Measurements from ENCODE around the gene MAGI2. TPM values are rescaled to one million over a fixed set of nuclear protein-coding genes. Genes with fewer than 3 reads are reported as not detected.

MAGI2 gene
- total RNA-seq, 1 donor from 2014 or later, result 64.2 TPM

GRCh38 chr7:78400038-78400437 lies 1053.4 kb downstream of the MAGI2 start:
- peaks cover 2% of the 10 kb centered on the region for H3K9me3 Mint-ChIP-seq (ENCODE audit: unreplicated experiment)
- DNase-seq, result no peak
- no peaks in the 10 kb centered on the region for H3K4me1 Mint-ChIP-seq (ENCODE audit: low read depth, unreplicated experiment)
- no peaks in the 10 kb centered on the region for H3K27me3 Mint-ChIP-seq (ENCODE audit: unreplicated experiment)
- H3K27ac Mint-ChIP-seq (ENCODE audit: unreplicated experiment), result no peak overlapping the region
- no peaks in the 10 kb centered on the region for H3K36me3 Mint-ChIP-seq (ENCODE audit: unreplicated experiment)
- no peak for TF ChIP-seq CTCF (IDR thresholded peaks at IDR 0.05; ENCODE audit: partially characterized antibody, unreplicated experiment)
- no peak overlapping the region for H3K4me3 Mint-ChIP-seq (ENCODE audit: unreplicated experiment)

GRCh38 chr7:78399033-78399769 lies 1054.3 kb downstream of the MAGI2 start:
- Mint-ChIP-seq H3K27me3 (ENCODE audit: unreplicated experiment) (peaks cover 3% of the 10 kb centered on the region), H3K36me3 (ENCODE audit: unreplicated experiment) (no peaks in the 10 kb centered on the region), H3K27ac (ENCODE audit: unreplicated experiment) (no peak overlapping the region), H3K4me3 (ENCODE audit: unreplicated experiment) (no peak overlapping the region), H3K4me1 (ENCODE audit: low read depth, unreplicated experiment) (no peaks in the 10 kb centered on the region), H3K9me3 (ENCODE audit: unreplicated experiment) (peaks cover 2% of the 10 kb centered on the region)
- DNase-seq, result no peak
- TF ChIP-seq CTCF (IDR thresholded peaks at IDR 0.05; ENCODE audit: partially characterized antibody, unreplicated experiment), result no peak

GRCh38 chr7:78398576-78398975 lies 1054.9 kb downstream of the MAGI2 start:
- DNase-seq, result no peak
- Mint-ChIP-seq H3K4me3 (ENCODE audit: unreplicated experiment) (no peak overlapping the region), H3K27me3 (ENCODE audit: unreplicated experiment) (peaks cover 3% of the 10 kb centered on the region), H3K36me3 (ENCODE audit: unreplicated experiment) (no peaks in the 10 kb centered on the region), H3K9me3 (ENCODE audit: unreplicated experiment) (no peaks in the 10 kb centered on the region), H3K27ac (ENCODE audit: unreplicated experiment) (no peak overlapping the region), H3K4me1 (ENCODE audit: low read depth, unreplicated experiment) (no peaks in the 10 kb centered on the region)
- no peak for TF ChIP-seq CTCF (IDR thresholded peaks at IDR 0.05; ENCODE audit: partially characterized antibody, unreplicated experiment)

- DNase-seq, result no peak
- Mint-ChIP-seq H3K27ac (ENCODE audit: unreplicated experiment) (no peak overlapping the region), H3K4me1 (ENCODE audit: low read depth, unreplicated experiment) (no peaks in the 10 kb centered on the region), H3K4me3 (ENCODE audit: unreplicated experiment) (no peak overlapping the region), H3K36me3 (ENCODE audit: unreplicated experiment) (no peaks in the 10 kb centered on the region), H3K27me3 (ENCODE audit: unreplicated experiment) (peaks cover 3% of the 10 kb centered on the region), H3K9me3 (ENCODE audit: unreplicated experiment) (no peaks in the 10 kb centered on the region)
- no peak for TF ChIP-seq CTCF (IDR thresholded peaks at IDR 0.05; ENCODE audit: partially characterized antibody, unreplicated experiment)
Observed at GRCh38 chr7:78398081-78398480, 1055.4 kb downstream of the MAGI2 start.

GRCh38 chr7:78396210-78396609 lies 1057.3 kb downstream of the MAGI2 start:
- Mint-ChIP-seq H3K9me3 (ENCODE audit: unreplicated experiment) (no peaks in the 10 kb centered on the region), H3K36me3 (ENCODE audit: unreplicated experiment) (no peaks in the 10 kb centered on the region), H3K27ac (ENCODE audit: unreplicated experiment) (no peak overlapping the region), H3K27me3 (ENCODE audit: unreplicated experiment) (peaks cover 5% of the 10 kb centered on the region), H3K4me3 (ENCODE audit: unreplicated experiment) (no peak overlapping the region), H3K4me1 (ENCODE audit: low read depth, unreplicated experiment) (no peaks in the 10 kb centered on the region)
- no peak for TF ChIP-seq CTCF (IDR thresholded peaks at IDR 0.05; ENCODE audit: partially characterized antibody, unreplicated experiment)
- DNase-seq, result no peak

Measured in glutamatergic neuron (in vitro differentiated cells).